Fibroblast of skin of scalp (primary cell): ENCODE measurements around the gene NPIPB6.

ENCODE experiments used
- DNase-seq: peaks from one replicate; pipeline ENCODE4 v3.0.0-alpha.2; 2013

Gene NPIPB6

DNA sequence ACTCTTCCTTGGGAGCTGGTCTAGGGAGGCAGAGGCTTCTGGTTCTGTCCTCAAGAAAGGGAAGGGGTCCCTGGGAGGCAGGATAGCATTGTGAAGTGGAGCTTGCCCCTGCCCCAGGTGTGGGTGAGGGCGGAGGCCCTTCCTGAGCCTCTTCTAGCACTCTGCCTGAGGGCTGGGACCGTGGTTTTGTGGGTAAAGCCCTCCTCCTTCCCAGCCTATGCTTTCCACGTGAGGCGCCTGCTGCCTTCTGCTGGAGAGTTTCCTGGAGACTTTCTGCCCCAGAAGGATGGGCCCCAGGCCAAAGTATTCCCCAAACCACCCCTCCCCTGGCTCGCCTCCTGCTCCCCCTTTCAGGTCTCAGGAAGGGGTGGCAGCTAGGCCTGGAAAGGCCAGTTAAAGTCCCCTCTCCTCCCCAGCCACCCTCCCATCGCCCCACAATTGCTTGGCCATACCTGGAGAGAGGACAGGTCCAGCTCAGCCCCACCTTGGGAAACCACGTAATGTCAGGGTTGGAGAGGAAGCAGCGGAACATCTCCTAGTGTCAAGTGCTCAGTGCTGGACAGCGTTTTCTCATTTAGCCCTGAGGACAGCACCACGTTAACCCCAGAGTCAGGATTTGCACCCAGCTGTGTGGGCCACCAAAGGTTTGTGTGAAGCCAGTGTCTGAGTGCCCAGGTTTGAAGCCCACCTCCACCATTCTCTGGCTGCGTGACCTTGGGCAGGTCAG lies 65.4 kb downstream of the NPIPB6 start:
- no peak for DNase-seq

DNA sequence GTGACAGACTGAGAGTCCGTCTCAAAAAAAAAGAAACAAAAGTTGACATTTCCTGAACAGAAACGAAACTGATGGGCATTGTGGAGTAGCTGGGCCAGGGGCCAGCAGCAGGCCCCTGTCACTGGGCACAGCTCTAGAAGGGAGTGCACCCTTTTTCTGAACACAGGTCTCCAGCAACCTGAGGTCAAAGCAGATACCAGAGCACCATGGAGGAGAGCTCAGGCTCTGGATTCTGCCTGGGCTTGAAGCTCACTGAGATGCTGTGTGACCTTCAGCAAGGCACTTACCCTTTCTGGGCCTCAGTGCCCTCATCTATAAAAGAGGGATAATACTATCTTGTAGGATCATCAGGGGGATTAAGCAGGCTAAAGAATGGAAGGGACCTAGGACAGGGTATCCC lies 66.0 kb downstream of the NPIPB6 start:
- DNase-seq = no peak

- DNase-seq = no peak
Observed at GRCh38 chr16:28295276-28295675, 68.0 kb downstream of the NPIPB6 start.

DNA sequence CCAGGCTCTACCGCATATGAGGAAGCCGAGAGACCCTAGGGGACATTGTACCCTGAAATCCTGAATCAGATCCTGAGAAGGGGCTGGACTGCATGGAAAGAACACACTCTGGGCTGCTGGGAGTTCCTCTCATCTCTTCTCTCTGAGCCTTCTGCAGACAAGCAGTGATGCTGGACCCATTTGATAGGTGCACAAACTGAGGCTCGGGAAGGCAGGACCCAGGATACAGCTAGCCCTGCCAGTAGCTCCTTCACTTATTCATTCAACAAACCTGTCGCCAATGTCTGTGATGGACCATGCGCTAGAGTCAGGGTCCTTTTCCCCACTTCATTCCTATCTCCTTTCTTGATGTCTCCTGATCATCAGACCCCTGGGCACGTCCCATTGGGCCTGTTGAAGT lies 69.1 kb downstream of the NPIPB6 start:
- DNase-seq = no peak

DNA sequence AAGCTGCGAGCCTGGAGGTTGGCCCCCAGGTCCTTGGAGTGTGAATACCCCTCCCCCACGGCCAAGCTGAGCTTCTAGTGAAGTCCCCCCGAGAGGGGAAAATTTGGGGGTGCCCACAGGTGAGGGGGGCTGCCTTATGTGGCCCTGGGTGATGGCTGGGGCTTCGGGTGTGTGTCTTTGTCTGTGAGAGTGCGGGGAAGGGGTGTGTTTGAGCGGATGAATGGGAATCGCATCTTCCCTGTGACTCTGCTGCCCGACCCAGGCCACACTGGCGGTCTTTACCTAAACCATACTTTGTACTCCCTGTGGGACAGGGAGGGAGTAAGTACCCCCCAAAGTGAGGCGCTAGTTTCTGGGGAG lies 69.7 kb downstream of the NPIPB6 start:
- DNase-seq = no peak

DNA sequence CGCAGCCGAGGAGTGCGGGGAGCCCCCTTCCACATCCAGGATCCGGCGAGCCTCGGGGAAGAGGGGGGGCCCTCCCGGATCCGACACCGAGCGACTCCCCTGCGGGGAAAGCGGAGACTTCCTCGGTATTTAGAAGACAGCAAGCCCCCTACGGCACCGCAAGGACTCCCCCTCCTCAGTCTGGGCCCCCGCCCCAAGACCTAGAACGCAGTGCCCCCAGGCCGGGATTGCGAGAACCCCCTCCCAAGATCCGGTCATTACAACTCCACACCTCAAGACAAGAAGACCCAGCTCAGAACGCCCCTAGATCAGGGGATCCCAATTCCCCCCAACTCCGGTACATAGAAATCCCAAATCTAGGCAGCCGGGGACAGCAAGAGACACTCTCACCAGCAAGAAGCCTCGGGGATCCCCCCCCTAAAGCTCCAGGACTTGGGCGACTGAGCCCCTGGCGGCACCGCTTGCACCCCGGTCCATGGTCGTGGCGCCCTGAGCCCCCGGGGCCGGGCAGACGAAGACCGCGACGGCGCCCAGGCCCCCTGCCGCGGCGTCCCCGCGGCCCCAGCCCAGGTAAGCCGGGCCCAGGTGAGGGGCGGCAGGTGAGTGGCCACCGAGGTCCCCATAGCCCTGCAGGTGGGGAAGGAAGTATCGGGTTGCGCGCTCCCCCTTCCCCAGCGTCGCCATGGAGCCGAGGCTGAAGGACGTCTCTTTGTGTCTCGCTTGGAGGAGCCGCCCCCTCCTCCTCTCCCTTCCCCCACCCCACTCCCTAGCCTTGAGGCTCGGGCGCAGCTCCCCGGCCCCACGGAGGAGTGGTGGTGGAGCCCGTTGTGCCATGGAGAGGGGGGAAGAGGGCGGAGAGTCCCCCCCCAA lies 70.3 kb downstream of the NPIPB6 start:
- DNase-seq = no peak
